OCI-LY1 (cell line): Measurements from ENCODE around the gene VIPR2.

Source experiments
- EZH2 ChIP-seq: fragments of 200-600 bp; sonication (generic), shearing (Covaris generic); IDR thresholded peaks from 2 replicates; pipeline ENCODE4 v1.8.0; 2017; ENCODE audit warnings: borderline replicate concordance, mixed run types, mild to moderate bottlenecking, antibody characterized with exemption, low read length, moderate library complexity, mixed read lengths
- TF ChIP-seq, protein P1 (sequence below): fragments of 200-600 bp; sonication (generic), shearing (Covaris generic); IDR thresholded peaks from 2 replicates; pipeline ENCODE4 v1.5.1; 2017; ENCODE audit warnings: mild to moderate bottlenecking, antibody characterized with exemption, low read length, moderate library complexity, mixed read lengths

DNA sequence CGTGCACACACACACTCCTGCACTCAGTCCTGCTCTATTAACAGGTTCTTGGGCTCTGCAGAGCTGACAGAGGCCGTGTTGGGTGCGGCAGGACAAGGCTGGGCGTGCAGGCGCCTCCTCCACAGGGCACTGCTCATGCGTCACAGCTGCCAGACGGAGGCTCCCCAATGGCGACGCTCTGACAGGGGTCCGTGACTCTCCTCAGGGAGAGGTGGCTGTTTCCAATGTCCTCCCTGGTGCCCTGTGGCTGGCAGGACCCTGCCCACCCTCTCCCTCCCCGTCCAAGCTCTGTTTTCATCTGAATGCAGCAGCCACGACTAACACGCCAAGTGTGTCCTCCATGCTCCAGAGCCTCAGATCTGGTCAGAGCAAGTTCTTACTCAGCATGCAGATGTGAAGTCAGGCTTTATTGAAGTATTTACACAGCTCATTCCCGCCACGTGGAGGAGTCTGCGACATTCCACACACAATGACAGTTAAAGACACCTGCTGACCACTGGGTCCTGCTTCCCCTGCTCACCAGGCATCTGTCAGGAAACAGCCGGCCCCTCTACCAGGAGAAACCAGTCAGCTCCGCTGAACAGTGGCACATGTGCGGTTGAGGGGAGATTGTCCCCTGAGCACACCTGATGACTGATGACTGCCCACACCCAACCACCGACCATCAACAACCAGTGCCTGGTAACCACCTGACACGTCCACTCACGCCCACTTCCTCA is 116.7 kb downstream of the VIPR2 start:
- TF ChIP-seq, protein P1, sequence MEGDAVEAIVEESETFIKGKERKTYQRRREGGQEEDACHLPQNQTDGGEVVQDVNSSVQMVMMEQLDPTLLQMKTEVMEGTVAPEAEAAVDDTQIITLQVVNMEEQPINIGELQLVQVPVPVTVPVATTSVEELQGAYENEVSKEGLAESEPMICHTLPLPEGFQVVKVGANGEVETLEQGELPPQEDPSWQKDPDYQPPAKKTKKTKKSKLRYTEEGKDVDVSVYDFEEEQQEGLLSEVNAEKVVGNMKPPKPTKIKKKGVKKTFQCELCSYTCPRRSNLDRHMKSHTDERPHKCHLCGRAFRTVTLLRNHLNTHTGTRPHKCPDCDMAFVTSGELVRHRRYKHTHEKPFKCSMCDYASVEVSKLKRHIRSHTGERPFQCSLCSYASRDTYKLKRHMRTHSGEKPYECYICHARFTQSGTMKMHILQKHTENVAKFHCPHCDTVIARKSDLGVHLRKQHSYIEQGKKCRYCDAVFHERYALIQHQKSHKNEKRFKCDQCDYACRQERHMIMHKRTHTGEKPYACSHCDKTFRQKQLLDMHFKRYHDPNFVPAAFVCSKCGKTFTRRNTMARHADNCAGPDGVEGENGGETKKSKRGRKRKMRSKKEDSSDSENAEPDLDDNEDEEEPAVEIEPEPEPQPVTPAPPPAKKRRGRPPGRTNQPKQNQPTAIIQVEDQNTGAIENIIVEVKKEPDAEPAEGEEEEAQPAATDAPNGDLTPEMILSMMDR, result no peak
- no peak for TF ChIP-seq EZH2
